Fibroblast of villous mesenchyme (primary cell): ENCODE measurements around the gene RBFOX2. TPM values are rescaled to one million over a fixed set of nuclear protein-coding genes. Genes with fewer than 3 reads are reported as not detected.

Experiments used
- DNase-seq: peaks from one replicate; pipeline ENCODE4 v3.0.0-alpha.2; 2010; ENCODE audit warnings: low read depth
- H3K4me3 ChIP-seq: 2 replicates; pipeline ENCODE4 v1.5.1; 2011; ENCODE audit warnings: low read depth, mild to moderate bottlenecking, low read length
- CTCF ChIP-seq: IDR thresholded peaks from 2 replicates; pipeline ENCODE4 v1.5.1; 2012; ENCODE audit warnings: low read depth, mild to moderate bottlenecking, low read length; ENCODE audit not compliant: insufficient read depth
- total RNA-seq: library from RNA; depleted of rRNA; stranded (reverse); fragments of >200 nt; gene quantifications from 2 replicates; pipeline ENCODE4 v1.2.3, GENCODE V29; 2012

RBFOX2 gene
- total RNA-seq, 1 donor, result 174 TPM

GRCh38 chr22:35955546-35955945, 73.1 kb downstream of the RBFOX2 start:
- no peak for DNase-seq
- no peak for TF ChIP-seq CTCF
- H3K4me3 ChIP-seq, result no peak overlapping the region

- no peak overlapping the region for H3K4me3 ChIP-seq
- DNase-seq, result no peak
- no peak for TF ChIP-seq CTCF
These were observed 76.0 kb downstream of the RBFOX2 start for GRCh38 chr22:35952576-35952975.

GRCh38 chr22:35950262-35950661, 78.4 kb downstream of the RBFOX2 start:
- TF ChIP-seq CTCF, result no peak
- DNase-seq, result no peak
- H3K4me3 ChIP-seq, result no peak overlapping the region

GRCh38 chr22:35949243-35949642, 79.4 kb downstream of the RBFOX2 start:
- TF ChIP-seq CTCF, result no peak
- H3K4me3 ChIP-seq, result no peak overlapping the region
- DNase-seq, result no peak

GRCh38 chr22:35947794-35948425, 80.7 kb downstream of the RBFOX2 start:
- no peak for TF ChIP-seq CTCF
- no peak overlapping the region for H3K4me3 ChIP-seq
- DNase-seq, result no peak

GRCh38 chr22:35944458-35944857, 84.2 kb downstream of the RBFOX2 start:
- H3K4me3 ChIP-seq, result no peak overlapping the region
- DNase-seq, result no peak

More at GRCh38 chr22:35944458-35944857, 84.2 kb downstream of the RBFOX2 start:
- TF ChIP-seq CTCF, result no peak
